Endothelial cell of umbilical vein (primary cell): ENCODE measurements around the gene TMEM254. TPM values are rescaled to one million over a fixed set of nuclear protein-coding genes. Genes with fewer than 3 reads are reported as not detected.

ENCODE experiments used
- BruUV-seq: library from RNA; stranded (reverse); fragments of 400-500 nt; replicated peaks from 2 replicates; lab custom pipeline; 2021; lab: Mats Ljungman, UMichigan
- CTCF ChIA-PET: fragments of 300-600, 350-600 bp; sonication (Branson Sonifier 250); formaldehyde crosslinking; loops from one replicate; lab custom pipeline; 2021; ENCODE audit warnings: antibody characterized with exemption, inconsistent platforms; lab: Charles Lee
- POLR2A ChIA-PET: fragments of 300-600, 350-600 bp; sonication (Branson Sonifier 250); formaldehyde crosslinking; loops from one replicate; lab custom pipeline; 2021; ENCODE audit warnings: antibody characterized with exemption, inconsistent platforms; lab: Charles Lee
- DNase-seq: peaks from one replicate; pipeline ENCODE4 v3.0.0-alpha.2; 2011; ENCODE audit warnings: low read depth, low spot score
- FAIRE-seq: peaks from 2 replicates; lab custom pipeline; 2011; peaks lifted over from hg19 to GRCh38; lab: Jason Lieb, UNC
- H2AFZ ChIP-seq: 2 replicates; pipeline ENCODE4 v1.6.0; 2012; ENCODE audit warnings: low read depth, low read length, control low read depth, inconsistent platforms
- H3K27ac ChIP-seq: 2 replicates; pipeline ENCODE4 v1.5.1; 2011; ENCODE audit warnings: low read depth, mild to moderate bottlenecking, control low read depth, low read length, moderate library complexity; ENCODE audit not compliant: insufficient read depth
- H3K27me3 ChIP-seq, 2 experiments: 2 replicates each; pipeline versions ENCODE4 v1.6.0 to v1.6.1; 2011; ENCODE audit warnings: low read length in 2 of 2, mixed read lengths in 1 of 2; ENCODE audit not compliant: control insufficient read depth in 2 of 2, insufficient read depth in 2 of 2
- H3K36me3 ChIP-seq, 2 experiments: 2 replicates in 1 of 2; 3 replicates in 1 of 2; pipeline ENCODE4 v1.5.1; 2011; ENCODE audit warnings: low read length in 2 of 2, mild to moderate bottlenecking in 1 of 2, moderate library complexity in 1 of 2; ENCODE audit not compliant: control insufficient read depth in 2 of 2, insufficient read depth in 2 of 2; ENCODE audit errors: extremely low read depth in 1 of 2
- H3K4me1 ChIP-seq: 3 replicates; pipeline ENCODE4 v1.5.1; 2011; ENCODE audit warnings: mild to moderate bottlenecking, low read length; ENCODE audit not compliant: control insufficient read depth, insufficient read depth; ENCODE audit errors: extremely low read depth
- H3K4me2 ChIP-seq: 2 replicates; pipeline ENCODE4 v1.6.1; 2011; ENCODE audit warnings: low read length, control low read depth, mixed read lengths; ENCODE audit not compliant: insufficient read depth
- H3K4me3 ChIP-seq, 3 experiments: fragments of 200-600 bp in 1 of 3; sonication (generic), shearing (Covaris generic) in 1 of 3; replicated peaks in 1 of 3; 2 replicates each; pipeline ENCODE4 v1.5.1; 2011 to 2016; ENCODE audit warnings: control low read depth in 3 of 3, low read length in 3 of 3, mild to moderate bottlenecking in 2 of 3, inconsistent platforms in 1 of 3, low read depth in 1 of 3, moderate library complexity in 1 of 3; ENCODE audit not compliant: insufficient read depth in 1 of 3
- H3K79me2 ChIP-seq: 2 replicates; pipeline ENCODE4 v1.6.0; 2012; ENCODE audit warnings: low read length, inconsistent platforms; ENCODE audit not compliant: control insufficient read depth, insufficient read depth
- H3K9ac ChIP-seq: replicated peaks from 2 replicates; pipeline ENCODE3; 2011; ENCODE audit warnings: low read length, control low read depth; ENCODE audit not compliant: insufficient read depth; ENCODE audit errors: extremely low read depth
- H3K9me1 ChIP-seq: replicated peaks from 3 replicates; pipeline ENCODE4 v1.6.0; 2011; ENCODE audit warnings: mild to moderate bottlenecking, low read length; ENCODE audit not compliant: control insufficient read depth, insufficient read depth; ENCODE audit errors: extremely low read depth
- H3K9me3 ChIP-seq: replicated peaks from 2 replicates; pipeline ENCODE4 v1.5.1; 2012; ENCODE audit warnings: low read length, inconsistent platforms; ENCODE audit not compliant: control insufficient read depth, insufficient read depth
- H4K20me1 ChIP-seq: replicated peaks from 2 replicates; pipeline ENCODE3; 2011; ENCODE audit warnings: mild to moderate bottlenecking, low read length; ENCODE audit not compliant: control insufficient read depth, insufficient read depth; ENCODE audit errors: extremely low read depth
- EZH2 ChIP-seq: IDR thresholded peaks from 2 replicates; pipeline ENCODE4 v1.6.1; 2012; ENCODE audit warnings: borderline replicate concordance, low read depth, mild to moderate bottlenecking, moderate library complexity, low read length, inconsistent platforms; ENCODE audit not compliant: severe bottlenecking
- FOS ChIP-seq: IDR thresholded peaks from 2 replicates; pipeline ENCODE4 v1.6.1; 2011; ENCODE audit warnings: mild to moderate bottlenecking, low read length, moderate library complexity, borderline replicate concordance; ENCODE audit not compliant: insufficient read depth
- GATA2 ChIP-seq: IDR thresholded peaks from 2 replicates; pipeline ENCODE4 v1.7.0; 2011; ENCODE audit warnings: low read depth, mild to moderate bottlenecking, moderate library complexity, mixed read lengths, low read length; ENCODE audit not compliant: insufficient read length, insufficient read depth
- JUN ChIP-seq: IDR thresholded peaks from 2 replicates; pipeline ENCODE4 v1.6.1; 2011; ENCODE audit warnings: borderline replicate concordance, low read depth; ENCODE audit not compliant: insufficient read length, insufficient read depth
- MYC ChIP-seq: IDR thresholded peaks from one replicate; pipeline ENCODE4 v1.6.1; 2011; ENCODE audit warnings: mild to moderate bottlenecking, low read depth, low read length
- POLR2A ChIP-seq: IDR thresholded peaks from 2 replicates; pipeline ENCODE4 v1.6.1; 2012; ENCODE audit warnings: low read depth, mild to moderate bottlenecking, control low read depth, low read length
- POLR2AphosphoS5 ChIP-seq: IDR thresholded peaks from 2 replicates; pipeline ENCODE4 v1.6.1; 2012; ENCODE audit warnings: low read depth, mild to moderate bottlenecking, control low read depth, low read length, moderate library complexity; ENCODE audit not compliant: insufficient read depth
- dilution Hi-C: fragments of 300-500 bp; cut with MboI; formaldehyde crosslinking; loops from one replicate; pipeline ENCODE4 v1.15.0; 2019; ENCODE audit warnings: low sequenced_read_pairs; ENCODE audit not compliant: extremely low pct_ligation_motif_present
- intact Hi-C: fragments of 100-400 bp; cut with micrococcal nuclease; formaldehyde crosslinking; loops from one replicate; pipeline ENCODE4 v1.10.0; 2022
- polyA plus RNA-seq, 4 experiments: library from polyadenylated mRNA; depleted of rRNA in 3 of 4; stranded (reverse) in 3 of 4; unstranded in 1 of 4; fragments of >200 nt; gene quantifications; 2 replicates each; pipeline versions ENCODE4 v1.2.1 to v1.2.3, GENCODE V29; 2011 to 2012; ENCODE audit warnings: missing spikeins in 1 of 4
- total RNA-seq: library from RNA; stranded (reverse); gene quantifications from 2 replicates; pipeline ENCODE4 v1.2.3, GENCODE V29; 2021
- TF ChIP-seq, protein P1 (sequence below): IDR thresholded peaks from 2 replicates; pipeline ENCODE4 v1.6.1; 2011; ENCODE audit not compliant: insufficient read depth, insufficient read length
- TF ChIP-seq, protein P2 (sequence below), 2 donors: IDR thresholded peaks; 1 replicate in 1 of 2; 2 replicates in 1 of 2; pipeline ENCODE4 v1.5.1; 2011; ENCODE audit warnings: low read length in 2 of 2, mild to moderate bottlenecking in 2 of 2, moderate library complexity in 2 of 2, control low read depth in 1 of 2, inconsistent platforms in 1 of 2, low read depth in 1 of 2; ENCODE audit not compliant: insufficient read depth in 1 of 2; ENCODE audit errors: extremely low read depth in 1 of 2

The TMEM254 gene
- total and polyA plus RNA-seq, 2 donors (not counting 3 experiments of a cell fraction or from before 2014, with no cell fraction given): 10.1 to 13.4 TPM

DNA sequence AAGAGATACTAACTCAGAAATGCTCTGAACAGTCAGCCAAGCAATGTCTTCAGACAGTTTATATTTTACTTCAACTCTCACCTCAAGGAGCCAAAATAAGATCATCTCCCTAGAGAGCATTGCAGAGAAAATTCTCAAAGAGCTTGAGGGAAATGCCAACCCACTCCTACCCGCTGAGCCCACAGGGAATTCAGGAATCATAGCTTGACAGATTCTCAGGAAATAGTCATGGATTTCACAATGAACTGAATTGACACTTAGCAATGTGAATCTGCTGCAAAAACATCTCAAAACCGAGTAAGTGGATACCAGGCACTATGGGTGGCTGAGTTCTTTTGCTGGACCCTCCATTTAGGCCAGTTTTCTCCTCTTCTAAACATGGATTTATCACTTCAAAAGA, 44.3 kb downstream of the TMEM254 start:
- Histone ChIP-seq H3K27me3 (peaks cover 2 to 4% of the 10 kb centered on the region in 2 experiments), H4K20me1 (no peaks in the 10 kb centered on the region), H3K36me3 (no peaks in the 10 kb centered on the region), H3K4me1 (no peaks in the 10 kb centered on the region), H2AFZ (no peak overlapping the region), H3K79me2 (no peaks in the 10 kb centered on the region), H3K27ac (no peak overlapping the region), H3K4me3 (no peak overlapping the region), H3K9me3 (no peaks in the 10 kb centered on the region), H3K9ac (no peak overlapping the region), H3K9me1 (no peaks in the 10 kb centered on the region), H3K4me2 (no peak overlapping the region)
- TF ChIP-seq, protein P1, sequence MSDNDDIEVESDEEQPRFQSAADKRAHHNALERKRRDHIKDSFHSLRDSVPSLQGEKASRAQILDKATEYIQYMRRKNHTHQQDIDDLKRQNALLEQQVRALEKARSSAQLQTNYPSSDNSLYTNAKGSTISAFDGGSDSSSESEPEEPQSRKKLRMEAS: no peak
- TF ChIP-seq JUN: no peak
- TF ChIP-seq POLR2A: no peak
- TF ChIP-seq, protein P2, sequence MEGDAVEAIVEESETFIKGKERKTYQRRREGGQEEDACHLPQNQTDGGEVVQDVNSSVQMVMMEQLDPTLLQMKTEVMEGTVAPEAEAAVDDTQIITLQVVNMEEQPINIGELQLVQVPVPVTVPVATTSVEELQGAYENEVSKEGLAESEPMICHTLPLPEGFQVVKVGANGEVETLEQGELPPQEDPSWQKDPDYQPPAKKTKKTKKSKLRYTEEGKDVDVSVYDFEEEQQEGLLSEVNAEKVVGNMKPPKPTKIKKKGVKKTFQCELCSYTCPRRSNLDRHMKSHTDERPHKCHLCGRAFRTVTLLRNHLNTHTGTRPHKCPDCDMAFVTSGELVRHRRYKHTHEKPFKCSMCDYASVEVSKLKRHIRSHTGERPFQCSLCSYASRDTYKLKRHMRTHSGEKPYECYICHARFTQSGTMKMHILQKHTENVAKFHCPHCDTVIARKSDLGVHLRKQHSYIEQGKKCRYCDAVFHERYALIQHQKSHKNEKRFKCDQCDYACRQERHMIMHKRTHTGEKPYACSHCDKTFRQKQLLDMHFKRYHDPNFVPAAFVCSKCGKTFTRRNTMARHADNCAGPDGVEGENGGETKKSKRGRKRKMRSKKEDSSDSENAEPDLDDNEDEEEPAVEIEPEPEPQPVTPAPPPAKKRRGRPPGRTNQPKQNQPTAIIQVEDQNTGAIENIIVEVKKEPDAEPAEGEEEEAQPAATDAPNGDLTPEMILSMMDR (IDR thresholded peaks at IDR 0.05; ENCODE audit: extremely low read depth in 1 of 2, insufficient read depth in 1 of 2, low read depth in 1 of 2, low read length in 2 of 2): no peak
- no peak for TF ChIP-seq POLR2AphosphoS5
- TF ChIP-seq GATA2: no peak
- TF ChIP-seq MYC: no peak
- no peak for TF ChIP-seq FOS
- TF ChIP-seq EZH2: no peak
- no TSS peak for BruUV-seq
- POLR2A ChIA-PET: no interaction called here
- intact Hi-C loops: no loop called here
- DNase-seq (no peak), FAIRE-seq (no peak)
- dilution Hi-C loops: no loop called here
- CTCF ChIA-PET: interaction anchor here (1.1 kb wide), 1 partner anchor 43 kb away, joined by 3 read pairs; no protein-coding TSS in a partner anchor
